Effector memory CD8-positive, alpha-beta T cell (primary cell): Measurements from ENCODE around the gene YWHAH.
A peak's percentile ranks its signal among the peaks of the same experiment; 100 is the strongest.

Experiments used
- ATAC-seq: fragments of 150-1000 bp; cut with Tn5 transposase; replicated peaks from 2 replicates; pipeline ENCODE4 v1.10.0; 2021; ENCODE audit warnings: mild to moderate bottlenecking, moderate library complexity
- DNase-seq, 3 experiments: peaks; one replicate each; pipeline ENCODE4 v3.0.0; 2021
- H3K27ac Mint-ChIP-seq, 2 donors: one replicate each; pipeline ENCODE4 v1.8.0; 2022; ENCODE audit warnings: mild to moderate bottlenecking in 2 of 2, mixed read lengths in 2 of 2, moderate library complexity in 2 of 2
- H3K27me3 Mint-ChIP-seq, 2 donors: one replicate each; pipeline ENCODE4 v1.8.0; 2022; ENCODE audit warnings: mixed read lengths in 2 of 2
- H3K36me3 Mint-ChIP-seq: one replicate; pipeline ENCODE4 v1.8.0; 2022; ENCODE audit warnings: mild to moderate bottlenecking, moderate library complexity, mixed read lengths; ENCODE audit not compliant: insufficient read depth
- H3K4me1 Mint-ChIP-seq, 2 donors: one replicate each; pipeline ENCODE4 v1.8.0; 2022; ENCODE audit warnings: low read depth in 2 of 2, mixed read lengths in 2 of 2
- H3K4me3 Mint-ChIP-seq, 2 donors: one replicate each; pipeline ENCODE4 v1.8.0; 2022; ENCODE audit warnings: mild to moderate bottlenecking in 2 of 2, mixed read lengths in 2 of 2, moderate library complexity in 2 of 2
- H3K9me3 Mint-ChIP-seq, 2 donors: one replicate each; pipeline ENCODE4 v1.8.0; 2022; ENCODE audit warnings: mixed read lengths in 2 of 2

Gene YWHAH

DNA sequence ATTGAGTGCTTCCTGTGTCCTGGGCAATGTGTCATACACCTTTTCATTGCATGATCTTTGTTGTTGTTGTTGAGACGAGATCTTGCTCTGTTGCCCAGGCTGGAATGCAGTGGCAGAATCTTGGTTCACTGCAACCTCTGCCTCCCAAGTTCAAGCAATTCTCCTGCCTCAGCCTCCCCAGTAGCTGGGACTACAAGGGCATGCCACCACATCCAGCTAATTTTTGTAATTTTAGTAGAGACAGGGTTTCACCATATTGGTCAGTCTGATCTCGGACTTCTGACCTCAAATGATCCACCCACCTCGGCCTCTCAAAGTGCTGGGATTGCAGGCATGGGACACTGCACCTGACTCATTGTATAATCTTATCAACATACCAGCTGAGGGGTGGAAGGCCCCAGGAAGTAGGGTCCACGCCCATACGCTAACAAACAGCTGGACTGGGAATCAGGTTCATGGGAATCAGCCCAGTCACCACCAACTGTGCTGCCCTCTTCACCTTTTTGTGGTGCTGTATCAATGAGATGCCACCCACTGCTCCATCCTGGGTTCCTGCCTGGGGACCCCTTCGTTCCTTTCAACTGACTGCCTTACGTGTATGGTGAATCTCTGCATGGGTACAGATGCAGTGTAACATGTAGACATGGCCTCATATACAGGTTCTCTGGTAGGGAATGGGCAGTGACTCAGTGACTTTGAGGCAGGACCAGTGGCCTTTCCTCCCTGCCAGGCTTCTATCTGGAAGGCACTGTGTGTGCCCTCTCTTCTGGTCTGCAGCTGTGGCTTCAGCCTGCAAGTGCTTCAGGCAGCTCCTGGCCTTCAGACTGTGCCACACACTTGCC, 32.5 kb upstream of the YWHAH start:
- H3K27me3 Mint-ChIP-seq, result no peaks in the 10 kb centered on the region
- no peak overlapping the region for H3K4me3 Mint-ChIP-seq
- H3K4me1 Mint-ChIP-seq, result peaks cover 0 to 1% of the 10 kb centered on the region in 2 donors
- ATAC-seq (no peak), DNase-seq (no peak)
- H3K9me3 Mint-ChIP-seq, result no peaks in the 10 kb centered on the region
- H3K36me3 Mint-ChIP-seq, result peaks cover 7% of the 10 kb centered on the region
- H3K27ac Mint-ChIP-seq, result no peak overlapping the region

GRCh38 chr22:31912407-31912743, 32.0 kb upstream of the YWHAH start:
- Mint-ChIP-seq H3K27ac (no peak overlapping the region), H3K9me3 (no peaks in the 10 kb centered on the region), H3K4me3 (no peak overlapping the region), H3K36me3 (peaks cover 7% of the 10 kb centered on the region), H3K4me1 (peaks cover 3 to 4% of the 10 kb centered on the region in 2 donors), H3K27me3 (no peaks in the 10 kb centered on the region)
- DNase-seq, result no peak
- ATAC-seq, result no peak

GRCh38 chr22:31915586-31915985, 28.7 kb upstream of the YWHAH start:
- Mint-ChIP-seq H3K4me1 (peaks cover 8 to 9% of the 10 kb centered on the region in 2 donors), H3K36me3 (peaks cover 3% of the 10 kb centered on the region), H3K27ac (no peak overlapping the region), H3K9me3 (no peaks in the 10 kb centered on the region), H3K4me3 (peak overlapping the region in 1 of 2 donors; percentile 27), H3K27me3 (peaks cover 5 to 8% of the 10 kb centered on the region in 2 donors)
- ATAC-seq (no peak), DNase-seq (no peak)

- H3K27ac Mint-ChIP-seq, result no peak overlapping the region
- ATAC-seq (peak; percentile 55), DNase-seq (peak in 1 of 3 experiments; percentile 4)
- no peaks in the 10 kb centered on the region for H3K9me3 Mint-ChIP-seq
- H3K36me3 Mint-ChIP-seq, result no peaks in the 10 kb centered on the region
- H3K4me1 Mint-ChIP-seq, result peaks cover 8 to 9% of the 10 kb centered on the region in 2 donors
- H3K27me3 Mint-ChIP-seq, result peaks cover 5 to 10% of the 10 kb centered on the region in 2 donors
- H3K4me3 Mint-ChIP-seq, result peak overlapping the region; percentile 60 to 61
These were observed 27.0 kb upstream of the YWHAH start for GRCh38 chr22:31917227-31917921.

GRCh38 chr22:31919730-31920129, 24.6 kb upstream of the YWHAH start:
- H3K4me3 Mint-ChIP-seq, result no peak overlapping the region
- H3K27ac Mint-ChIP-seq, result no peak overlapping the region
- no peak for ATAC-seq
- DNase-seq, result no peak
- peaks cover 8 to 9% of the 10 kb centered on the region in 2 donors for H3K4me1 Mint-ChIP-seq
- H3K9me3 Mint-ChIP-seq, result no peaks in the 10 kb centered on the region
- peaks cover 11 to 22% of the 10 kb centered on the region in 2 donors for H3K27me3 Mint-ChIP-seq
- no peaks in the 10 kb centered on the region for H3K36me3 Mint-ChIP-seq

DNA sequence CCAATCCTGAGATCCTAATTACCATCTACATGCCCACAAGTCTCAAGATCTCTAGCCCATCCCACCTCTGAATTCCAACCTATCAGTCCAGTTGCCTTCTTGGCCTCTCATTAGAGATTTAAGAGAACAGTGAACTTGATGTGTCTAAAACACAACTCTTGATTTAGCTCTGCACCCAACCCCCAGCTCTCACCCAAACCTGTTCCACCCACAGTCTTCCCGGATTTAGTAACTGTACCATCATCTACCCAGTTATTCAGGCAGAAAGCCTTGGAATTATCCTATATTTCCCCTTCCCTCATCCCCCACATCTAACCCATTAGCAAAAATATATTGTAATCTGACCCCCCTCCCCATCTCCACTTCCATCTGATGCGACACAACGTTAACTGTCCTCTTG, 24.0 kb upstream of the YWHAH start:
- H3K4me1 Mint-ChIP-seq, result peaks cover 8 to 9% of the 10 kb centered on the region in 2 donors
- H3K27ac Mint-ChIP-seq, result peak overlapping the region in 1 of 2 donors; percentile 16
- H3K36me3 Mint-ChIP-seq, result no peaks in the 10 kb centered on the region
- DNase-seq, result no peak
- ATAC-seq, result no peak
- peaks cover 16 to 28% of the 10 kb centered on the region in 2 donors for H3K27me3 Mint-ChIP-seq
- no peak overlapping the region for H3K4me3 Mint-ChIP-seq
- no peaks in the 10 kb centered on the region for H3K9me3 Mint-ChIP-seq

DNA sequence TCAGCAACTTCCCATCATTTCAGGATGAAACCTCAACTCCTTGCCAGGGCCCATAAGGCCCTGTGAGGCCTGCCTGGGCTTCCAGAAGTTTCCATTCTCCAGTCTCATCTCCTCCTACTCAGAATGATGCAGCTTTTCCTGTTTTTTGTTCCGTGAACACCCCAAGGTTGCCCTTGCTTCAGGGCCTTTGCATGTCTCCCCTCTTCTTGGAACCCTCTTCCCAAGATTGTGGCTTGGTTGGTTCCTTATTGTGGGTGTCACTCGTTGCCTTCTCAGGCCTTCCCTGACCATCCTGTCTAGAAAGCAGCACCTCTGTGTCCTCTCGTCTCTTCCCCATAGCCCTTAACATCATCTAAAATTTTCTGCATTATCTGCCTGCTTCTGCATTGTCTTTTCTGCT, 23.2 kb upstream of the YWHAH start:
- DNase-seq (no peak), ATAC-seq (no peak)
- H3K4me1 Mint-ChIP-seq, result peaks cover 8 to 9% of the 10 kb centered on the region in 2 donors
- H3K9me3 Mint-ChIP-seq, result no peaks in the 10 kb centered on the region
- no peak overlapping the region for H3K27ac Mint-ChIP-seq
- H3K27me3 Mint-ChIP-seq, result peaks cover 23 to 35% of the 10 kb centered on the region in 2 donors
- H3K4me3 Mint-ChIP-seq, result no peak overlapping the region
- no peaks in the 10 kb centered on the region for H3K36me3 Mint-ChIP-seq

GRCh38 chr22:31922534-31922933, 21.8 kb upstream of the YWHAH start:
- Mint-ChIP-seq H3K27me3 (peaks cover 23 to 37% of the 10 kb centered on the region in 2 donors), H3K4me1 (peaks cover 3 to 4% of the 10 kb centered on the region in 2 donors), H3K9me3 (no peaks in the 10 kb centered on the region), H3K36me3 (no peaks in the 10 kb centered on the region), H3K27ac (no peak overlapping the region), H3K4me3 (no peak overlapping the region)
- DNase-seq (no peak), ATAC-seq (no peak)

DNA sequence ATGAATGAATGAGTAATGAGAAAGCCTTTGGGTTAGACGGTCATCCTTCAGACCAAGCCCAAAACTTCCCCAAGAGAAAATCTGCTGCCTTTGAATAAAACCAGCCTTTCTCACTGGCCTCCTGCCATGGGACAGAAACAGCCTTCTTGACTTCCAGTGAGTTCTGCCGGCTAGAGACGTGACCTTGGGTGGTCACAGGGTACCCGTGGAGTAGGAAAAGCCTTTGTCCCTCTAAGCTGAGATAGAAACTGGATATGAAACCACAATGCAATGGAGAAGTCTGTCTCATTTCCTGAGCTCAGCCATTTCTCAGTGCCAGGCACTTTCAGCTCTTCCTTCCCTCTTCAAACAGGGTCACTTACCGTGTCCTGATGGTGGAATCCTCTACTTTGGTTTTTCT, 21.2 kb upstream of the YWHAH start:
- Mint-ChIP-seq H3K36me3 (no peaks in the 10 kb centered on the region), H3K4me3 (no peak overlapping the region), H3K27ac (no peak overlapping the region), H3K4me1 (no peaks in the 10 kb centered on the region), H3K9me3 (no peaks in the 10 kb centered on the region), H3K27me3 (peaks cover 23 to 37% of the 10 kb centered on the region in 2 donors)
- DNase-seq, result no peak
- no peak for ATAC-seq

- ATAC-seq, result no peak
- no peaks in the 10 kb centered on the region for H3K9me3 Mint-ChIP-seq
- DNase-seq, result no peak
- H3K27ac Mint-ChIP-seq, result no peak overlapping the region
- no peak overlapping the region for H3K4me3 Mint-ChIP-seq
- H3K36me3 Mint-ChIP-seq, result no peaks in the 10 kb centered on the region
- H3K27me3 Mint-ChIP-seq, result peaks cover 23 to 37% of the 10 kb centered on the region in 2 donors
- no peaks in the 10 kb centered on the region for H3K4me1 Mint-ChIP-seq
These were observed 20.6 kb upstream of the YWHAH start for GRCh38 chr22:31923747-31924146.

GRCh38 chr22:31925056-31925455, 19.3 kb upstream of the YWHAH start:
- DNase-seq (no peak), ATAC-seq (no peak)
- no peak overlapping the region for H3K4me3 Mint-ChIP-seq
- H3K9me3 Mint-ChIP-seq, result no peaks in the 10 kb centered on the region
- peaks cover 23 to 41% of the 10 kb centered on the region in 2 donors for H3K27me3 Mint-ChIP-seq
- H3K4me1 Mint-ChIP-seq, result no peaks in the 10 kb centered on the region
- H3K27ac Mint-ChIP-seq, result no peak overlapping the region
- H3K36me3 Mint-ChIP-seq, result no peaks in the 10 kb centered on the region

GRCh38 chr22:31926024-31926423, 18.3 kb upstream of the YWHAH start:
- Mint-ChIP-seq H3K27ac (no peak overlapping the region), H3K9me3 (no peaks in the 10 kb centered on the region), H3K4me1 (no peaks in the 10 kb centered on the region), H3K36me3 (no peaks in the 10 kb centered on the region), H3K4me3 (no peak overlapping the region), H3K27me3 (peaks cover 18 to 34% of the 10 kb centered on the region in 2 donors)
- no peak for ATAC-seq
- DNase-seq, result no peak

GRCh38 chr22:31926969-31927368, 17.4 kb upstream of the YWHAH start:
- Mint-ChIP-seq H3K36me3 (peaks cover 4% of the 10 kb centered on the region), H3K4me1 (no peaks in the 10 kb centered on the region), H3K4me3 (no peak overlapping the region), H3K9me3 (no peaks in the 10 kb centered on the region), H3K27me3 (peaks cover 24 to 43% of the 10 kb centered on the region in 2 donors), H3K27ac (no peak overlapping the region)
- ATAC-seq (no peak), DNase-seq (no peak)

GRCh38 chr22:31927562-31927961, 16.8 kb upstream of the YWHAH start:
- Mint-ChIP-seq H3K27ac (no peak overlapping the region), H3K4me1 (no peaks in the 10 kb centered on the region), H3K9me3 (no peaks in the 10 kb centered on the region), H3K27me3 (peaks cover 24 to 43% of the 10 kb centered on the region in 2 donors), H3K36me3 (peaks cover 7% of the 10 kb centered on the region), H3K4me3 (no peak overlapping the region)
- ATAC-seq, result no peak
- no peak for DNase-seq
